Stomach (tissue), 4 donors: Measurements from ENCODE around the gene RASA3.

Experiments
- CTCF ChIP-seq, 7 experiments: fragments of 450-650 bp in 4 of 7; fragments of 200-600 bp in 3 of 7; sonication (generic) in 3 of 7; IDR thresholded peaks; one replicate each; pipeline ENCODE4 v1.5.1; 2016 to 2019; ENCODE audit warnings: antibody characterized with exemption in 7 of 7, control low read depth in 2 of 7, mild to moderate bottlenecking in 1 of 7
- EP300 ChIP-seq: sonication (generic); formaldehyde crosslinking; IDR thresholded peaks from one replicate; pipeline ENCODE4 v1.6.1; 2017; ENCODE audit warnings: antibody characterized with exemption
- POLR2A ChIP-seq, 4 donors: fragments of 450-650 bp; IDR thresholded peaks; one replicate each; pipeline ENCODE4 v1.6.1; 2016; ENCODE audit warnings: antibody characterized with exemption in 4 of 4, control low read depth in 2 of 4, mild to moderate bottlenecking in 1 of 4, moderate library complexity in 1 of 4
- POLR2AphosphoS5 ChIP-seq, 3 donors: sonication (generic); formaldehyde crosslinking; IDR thresholded peaks; one replicate each; pipeline ENCODE4 v1.6.1; 2016; ENCODE audit warnings: antibody characterized with exemption in 3 of 3

DNA sequence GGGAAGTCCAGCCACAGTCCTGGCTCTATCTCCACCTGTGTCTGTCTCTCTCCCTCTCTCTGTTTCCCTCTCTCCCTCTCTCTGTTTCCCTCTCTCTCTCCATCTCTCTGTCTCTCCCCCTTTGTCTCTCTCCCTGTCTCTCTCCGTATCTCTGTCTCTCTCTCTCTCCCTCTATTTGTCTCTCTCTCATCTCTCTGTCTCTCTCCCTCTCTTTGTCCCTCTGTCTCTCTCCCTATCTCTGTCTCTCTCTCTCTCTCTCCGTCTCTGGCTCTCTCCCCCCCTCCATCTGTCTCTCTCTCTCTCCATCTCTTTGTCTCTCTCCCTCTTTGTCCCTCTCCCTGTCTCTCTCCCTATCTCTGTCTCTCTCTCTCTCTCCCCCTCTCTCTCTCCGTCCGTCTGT, 119.1 kb downstream of the RASA3 start:
- TF ChIP-seq POLR2A (IDR thresholded peaks at IDR 0.05) = no peak
- no peak for TF ChIP-seq POLR2AphosphoS5 (IDR thresholded peaks at IDR 0.05)
- no peak for TF ChIP-seq CTCF (IDR thresholded peaks at IDR 0.05)
- no peak for TF ChIP-seq EP300
